MM.1S (cell line): ENCODE data around the gene ZNF699.
"Not testable (repeated sequence)": the region's sequence is repeated elsewhere in the genome, so short reads cannot be mapped to it uniquely, and the experiment has no call there.

Source experiments
- DNase-seq: peaks from one replicate; pipeline ENCODE4 v3.0.0-alpha.2; 2015
- H2AFZ ChIP-seq: fragments of 300-600 bp; sonication (generic); 2 replicates; pipeline ENCODE4 v1.6.0; 2016; ENCODE audit warnings: antibody characterized with exemption, low read length
- H3F3A ChIP-seq: fragments of 300-600 bp; sonication (generic); 2 replicates; pipeline ENCODE4 v1.6.1; 2016; ENCODE audit warnings: mild to moderate bottlenecking, antibody characterized with exemption, low read length, moderate library complexity, mixed read lengths; ENCODE audit not compliant: insufficient read depth
- H3K27ac ChIP-seq: fragments of 300-600 bp; sonication (generic); 2 replicates; pipeline ENCODE4 v1.5.1; 2016; ENCODE audit warnings: mild to moderate bottlenecking, low read length
- H3K27me3 ChIP-seq: fragments of 300-600 bp; sonication (generic); replicated peaks from 2 replicates; pipeline ENCODE4 v1.6.0; 2016; ENCODE audit warnings: low read length; ENCODE audit not compliant: insufficient read depth
- H3K36me3 ChIP-seq: fragments of 300-600 bp; sonication (generic); replicated peaks from 2 replicates; pipeline ENCODE4 v1.6.1; 2016; ENCODE audit warnings: mild to moderate bottlenecking, low read length, mixed read lengths; ENCODE audit not compliant: insufficient read depth
- H3K4me1 ChIP-seq: fragments of 300-600 bp; sonication (generic); 2 replicates; pipeline ENCODE4 v1.6.1; 2016; ENCODE audit warnings: low read length, mixed read lengths
- H3K4me2 ChIP-seq: fragments of 300-600 bp; sonication (generic); 2 replicates; pipeline ENCODE4 v1.6.0; 2016; ENCODE audit warnings: low read depth, low read length
- H3K4me3 ChIP-seq: fragments of 300-600 bp; sonication (generic); 2 replicates; pipeline ENCODE4 v1.5.1; 2016; ENCODE audit warnings: low read length, mixed read lengths
- H3K79me2 ChIP-seq: fragments of 300-600 bp; sonication (generic); 2 replicates; pipeline ENCODE4 v1.6.1; 2016; ENCODE audit warnings: mixed run types, low read length, mixed read lengths
- H3K9ac ChIP-seq: fragments of 300-600 bp; sonication (generic); 2 replicates; pipeline ENCODE4 v1.6.1; 2016; ENCODE audit warnings: low read length, mixed read lengths
- H3K9me2 ChIP-seq: fragments of 300-600 bp; sonication (generic); replicated peaks from 2 replicates; pipeline ENCODE4 v1.6.1; 2016; ENCODE audit warnings: mild to moderate bottlenecking, low read length, mixed read lengths; ENCODE audit not compliant: insufficient read depth
- H3K9me3 ChIP-seq: fragments of 300-600 bp; sonication (generic); replicated peaks from 2 replicates; pipeline ENCODE4 v1.6.1; 2016; ENCODE audit warnings: mild to moderate bottlenecking, low read length, mixed read lengths; ENCODE audit not compliant: insufficient read depth
- H4K20me1 ChIP-seq: fragments of 300-600 bp; sonication (generic); 2 replicates; pipeline ENCODE4 v1.6.1; 2016; ENCODE audit warnings: mild to moderate bottlenecking, low read length, moderate library complexity, mixed read lengths; ENCODE audit not compliant: insufficient read depth
- CTCF ChIP-seq: fragments of 300-600 bp; sonication (generic); IDR thresholded peaks from 2 replicates; pipeline ENCODE4 v1.5.1; 2016; ENCODE audit warnings: antibody characterized with exemption, low read length, mixed read lengths
- EZH2 ChIP-seq: fragments of 300-600 bp; sonication (generic); optimal IDR thresholded peaks from 2 replicates; pipeline ENCODE3; 2017; ENCODE audit warnings: low read depth, mild to moderate bottlenecking, antibody characterized with exemption, low read length, mixed read lengths
- EZH2phosphoT487 ChIP-seq: fragments of 300-600 bp; sonication (generic); IDR thresholded peaks from 2 replicates; pipeline ENCODE4 v1.6.1; 2018; ENCODE audit warnings: antibody characterized with exemption, low read length

ZNF699 gene

GRCh38 chr19:9323919-9324583 lies 14.4 kb upstream of the ZNF699 start, which contains the start of gene ZNF559:
TSS of gene ZNF559 (plus strand) at chr19:9324179. CDS start at chr19:9338550, 14,371 bp downstream.
- Histone ChIP-seq H3K9me2 (no peaks in the 10 kb centered on the region), H3K9ac (peak within 1 kb of the TSS; percentile 51; the same call in 1 of the 2 replicates), H2AFZ (peak within 1 kb of the TSS; percentile 98), H3F3A (peaks cover 11% of the 10 kb centered on the region), H3K4me3 (peak within 1 kb of the TSS; percentile 82), H3K36me3 (0 out of 2 replicates have a peak, but pooled peaks cover 3% of the 10 kb centered on the region), H3K79me2 (0 out of 2 replicates have a peak, but pooled peaks cover 5% of the 10 kb centered on the region), H3K9me3 (no peaks in the 10 kb centered on the region), H3K4me2 (peak within 1 kb of the TSS; percentile 90), H3K4me1 (peaks cover 5% of the 10 kb centered on the region; the same call in 1 of the 2 replicates), H3K27me3 (no peaks in the 10 kb centered on the region), H4K20me1 (no peaks in the 10 kb centered on the region), H3K27ac (peak within 1 kb of the TSS; percentile 78)
- TF ChIP-seq EZH2phosphoT487: no peak
- TF ChIP-seq EZH2: no peak
- TF ChIP-seq CTCF: peak; percentile 23; the same call in 1 of the 2 replicates
- peak; percentile 96 for DNase-seq

DNA sequence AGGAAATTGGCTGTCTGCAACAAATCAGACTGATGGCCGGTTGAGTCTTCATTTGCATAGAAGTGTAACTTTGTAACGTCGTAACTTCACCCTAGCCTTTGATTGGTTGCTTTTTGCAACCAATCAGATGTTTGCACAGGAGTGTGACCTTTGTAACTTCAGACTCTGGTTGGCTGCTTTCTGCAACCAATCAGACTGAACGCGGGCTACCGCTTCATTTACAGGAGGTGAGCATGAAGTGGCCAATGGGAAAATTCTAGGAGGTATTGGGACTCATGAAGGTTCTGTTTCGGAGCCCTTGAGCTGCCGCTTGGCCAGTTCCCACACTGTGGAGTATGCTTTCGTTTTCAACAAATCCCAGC lies 13.9 kb upstream of the ZNF699 start:
- Histone ChIP-seq H3K9ac (peak overlapping the region; percentile 51; the same call in 1 of the 2 replicates), H3K27ac (peak overlapping the region; percentile 78), H3K36me3 (0 out of 2 replicates have a peak, but pooled peaks cover under 1% of the 10 kb centered on the region), H2AFZ (peak overlapping the region; percentile 98), H3K4me1 (peaks cover 5% of the 10 kb centered on the region; the same call in 1 of the 2 replicates), H3F3A (peaks cover 11% of the 10 kb centered on the region), H4K20me1 (no peaks in the 10 kb centered on the region), H3K4me2 (peak overlapping the region; percentile 90), H3K4me3 (peak overlapping the region; percentile 82), H3K79me2 (0 out of 2 replicates have a peak, but pooled peaks cover 5% of the 10 kb centered on the region), H3K9me3 (no peaks in the 10 kb centered on the region), H3K27me3 (no peaks in the 10 kb centered on the region), H3K9me2 (no peaks in the 10 kb centered on the region)
- DNase-seq: peak; percentile 86
- TF ChIP-seq EZH2phosphoT487 (no peak), EZH2 (no peak)

- not testable (repeated sequence) for H4K20me1 ChIP-seq, H3K27ac ChIP-seq, H3K27me3 ChIP-seq, H3K36me3 ChIP-seq, H3K4me3 ChIP-seq, H3K4me2 ChIP-seq, H3K79me2 ChIP-seq, H3K9me3 ChIP-seq, H3K4me1 ChIP-seq, DNase-seq, H3K9ac ChIP-seq, H3K9me2 ChIP-seq, H2AFZ ChIP-seq
- peaks cover 11% of the 10 kb centered on the region for H3F3A ChIP-seq
Observed at GRCh38 chr19:9322201-9322600, 12.6 kb upstream of the ZNF699 start.

- not testable (repeated sequence) for H3K27me3 ChIP-seq, H3K27ac ChIP-seq, H3K36me3 ChIP-seq, H3K79me2 ChIP-seq, DNase-seq, H4K20me1 ChIP-seq, H3K4me2 ChIP-seq, H3K9ac ChIP-seq, H3K4me3 ChIP-seq, H3K9me2 ChIP-seq, H3K9me3 ChIP-seq, H2AFZ ChIP-seq, H3K4me1 ChIP-seq
- H3F3A ChIP-seq: peaks cover 11% of the 10 kb centered on the region
Observed at GRCh38 chr19:9321756-9322155, 12.1 kb upstream of the ZNF699 start.
